Measurements from ENCODE around the gene ICAM1. TPM values are rescaled to one million over a fixed set of nuclear protein-coding genes. Genes with fewer than 3 reads are reported as not detected.

Gene ICAM1
- total RNA-seq, 1 experiment from 2014 or later: 2.3 TPM

- H3K4me3 Mint-ChIP-seq: no peak overlapping the region
- DNase-seq: no peak
- Histone ChIP-seq H2BK12ac (ENCODE audit: insufficient read length, low read depth, low read length) (no peak overlapping the region), H3K18ac (ENCODE audit: insufficient read length, low read depth, low read length) (no peak overlapping the region), H3K23me2 (ENCODE audit: insufficient read length, low read depth, low read length, poor library complexity, severe bottlenecking) (peaks cover 12% of the 10 kb centered on the region), H3K4me2 (ENCODE audit: insufficient read depth, insufficient read length, low read length) (no peak overlapping the region), H3K56ac (ENCODE audit: insufficient read length, low read depth, low read length) (no peak overlapping the region), H3K79me1 (ENCODE audit: insufficient read depth, low read depth, low read length, poor library complexity, severe bottlenecking) (no peaks in the 10 kb centered on the region), H3K9me3 (ENCODE audit: control insufficient read depth, low read depth, low read length) (no peaks in the 10 kb centered on the region), H3K14ac (ENCODE audit: insufficient read depth, low read length) (no peak overlapping the region), H3K27me3 (ENCODE audit: insufficient read depth, low read length) (no peaks in the 10 kb centered on the region), H3K9ac (ENCODE audit: extremely low read depth, insufficient read length, low read length) (no peak overlapping the region), H3K79me2 (ENCODE audit: insufficient read depth, low read length) (no peaks in the 10 kb centered on the region), H3K4me1 (ENCODE audit: insufficient read depth, low read length) (no peaks in the 10 kb centered on the region), H2BK5ac (ENCODE audit: insufficient read length, low read length) (no peak overlapping the region), H4K91ac (ENCODE audit: insufficient read length, low read depth, low read length) (no peak overlapping the region), H3K27ac (ENCODE audit: insufficient read length, low read depth, low read length) (no peak overlapping the region), H3K4ac (ENCODE audit: low read depth, low read length) (no peak overlapping the region), H3T11ph (ENCODE audit: low read length) (no peak overlapping the region), H2BK20ac (ENCODE audit: low read depth, low read length, poor library complexity, severe bottlenecking) (no peak overlapping the region), H3K23ac (ENCODE audit: insufficient read length, low read depth, low read length) (no peak overlapping the region), H2AFZ (ENCODE audit: low read length) (no peak overlapping the region), H4K8ac (replicated peaks; ENCODE audit: insufficient read length, low read depth, low read length) (no peak overlapping the region), H2BK120ac (ENCODE audit: low read depth, low read length, poor library complexity, severe bottlenecking) (no peak overlapping the region), H4K20me1 (ENCODE audit: control insufficient read depth, insufficient read depth, insufficient read length) (no peaks in the 10 kb centered on the region), H2AK5ac (ENCODE audit: insufficient read length, low read length) (no peak overlapping the region), H2BK15ac (ENCODE audit: low read depth, low read length) (no peak overlapping the region), H4K5ac (ENCODE audit: insufficient read length, low read depth, low read length) (no peak overlapping the region)
- H3K27me3 Mint-ChIP-seq (ENCODE audit: low read depth): no peaks in the 10 kb centered on the region; the same call in none of the 2 replicates
- no peak for TF ChIP-seq CTCF (conservative IDR thresholded peaks at IDR 0.05)
- H3K36me3 Mint-ChIP-seq (ENCODE audit: insufficient read depth in 1 of 3, low read depth in 3 of 3): peaks cover 3 to 13% (median 8%) of the 10 kb centered on the region in 3 experiments; a peak in 6 of 7 replicates
- WGBS (ENCODE audit: extremely low coverage, insufficient read length, low lambda C conversion rate): no CpG with 5 or more reads among the region's 6 CpGs
- no peaks in the 10 kb centered on the region for H3K9me3 Mint-ChIP-seq
- peaks cover 8 to 20% of the 10 kb centered on the region in 2 experiments for H3K4me1 Mint-ChIP-seq
- peak overlapping the region in 1 of 3 experiments; percentile 30; a peak in 1 of 7 replicates for H3K27ac Mint-ChIP-seq
These were observed 44.9 kb upstream of the ICAM1 start for GRCh38 chr19:10226021-10226375.
